ENCODE measurements around the gene DAGLA.
"Not testable (repeated sequence)": the region's sequence is repeated elsewhere in the genome, so short reads cannot be mapped to it uniquely, and the experiment has no call there.

Gene DAGLA

GRCh38 chr11:61652135-61652534 is 28.1 kb upstream of the DAGLA start:
- no peak for TF ChIP-seq CTCF (IDR thresholded peaks at IDR 0.05; ENCODE audit: insufficient read depth, low read length, missing control alignments)
- POLR2A ChIA-PET: no interaction called here
- CTCF ChIA-PET: interaction anchor here (2.5 to 10.2 kb wide), 2 partner anchors 15 to 24 kb away, joined by 7 to 99 read pairs; no protein-coding TSS in a partner anchor
- no peak for DNase-seq (ENCODE audit: low read depth, low spot score)
- H3K4me3 ChIP-seq (ENCODE audit: low read depth, low read length): no peak overlapping the region

GRCh38 chr11:61654397-61654829 is 25.8 kb upstream of the DAGLA start:
- no peak overlapping the region for H3K4me3 ChIP-seq (ENCODE audit: low read depth, low read length)
- POLR2A ChIA-PET: no interaction called here
- CTCF ChIA-PET: interaction anchor here (1.0 to 10.2 kb wide), 5 partner anchors 13 to 137 kb away, joined by 3 to 99 read pairs (median 4); no protein-coding TSS in a partner anchor
- no peak for TF ChIP-seq CTCF (IDR thresholded peaks at IDR 0.05; ENCODE audit: insufficient read depth, low read length, missing control alignments)
- no peak for DNase-seq (ENCODE audit: low read depth, low spot score)

- H3K4me3 ChIP-seq (ENCODE audit: low read depth, low read length); DNase-seq (ENCODE audit: low read depth, low spot score); POLR2A ChIA-PET: not testable (repeated sequence)
- CTCF ChIA-PET: interaction anchor here (0.7 to 1.1 kb wide), 4 partner anchors 14 to 76 kb away, joined by 3 read pairs; partner anchors contain the start of gene DAGLA
These were observed 24.7 kb upstream of the DAGLA start for GRCh38 chr11:61655266-61656159.

- POLR2A ChIA-PET: no interaction called here
- CTCF ChIA-PET: interaction anchor here (0.7 to 1.5 kb wide), 3 partner anchors 22 to 174 kb away, joined by 3 to 4 read pairs (median 3); partner anchors contain the start of gene DAGLA
These were observed 23.7 kb upstream of the DAGLA start for GRCh38 chr11:61656347-61657077.

GRCh38 chr11:61657566-61658290 is 22.5 kb upstream of the DAGLA start:
- CTCF ChIA-PET: interaction anchor here (1.5 kb wide), 1 partner anchor 175 kb away, joined by 4 read pairs; no protein-coding TSS in a partner anchor
- POLR2A ChIA-PET: no interaction called here
- no peak overlapping the region for H3K4me3 ChIP-seq (ENCODE audit: low read depth, low read length)
- DNase-seq (ENCODE audit: low read depth, low spot score): no peak
- TF ChIP-seq CTCF (IDR thresholded peaks at IDR 0.05; ENCODE audit: insufficient read depth, low read length, missing control alignments): no peak

More at GRCh38 chr11:61656347-61657077, 23.7 kb upstream of the DAGLA start:
- DNase-seq (ENCODE audit: low read depth, low spot score): no peak
- TF ChIP-seq CTCF (IDR thresholded peaks at IDR 0.05; ENCODE audit: insufficient read depth, low read length, missing control alignments): no peak
- no peak overlapping the region for H3K4me3 ChIP-seq (ENCODE audit: low read depth, low read length)

- CTCF ChIA-PET: interaction anchor here (1.0 to 3.3 kb wide), 5 partner anchors 12 to 884 kb away, joined by 3 to 19 read pairs (median 3); no protein-coding TSS in a partner anchor
- DNase-seq (ENCODE audit: low read depth, low spot score): no peak
- POLR2A ChIA-PET: no interaction called here
- no peak overlapping the region for H3K4me3 ChIP-seq (ENCODE audit: low read depth, low read length)
- no peak for TF ChIP-seq CTCF (IDR thresholded peaks at IDR 0.05; ENCODE audit: insufficient read depth, low read length, missing control alignments)
These were observed 20.6 kb upstream of the DAGLA start for GRCh38 chr11:61659413-61660196.

GRCh38 chr11:61660997-61661396 is 19.2 kb upstream of the DAGLA start:
- H3K4me3 ChIP-seq (ENCODE audit: low read depth, low read length); POLR2A ChIA-PET; DNase-seq (ENCODE audit: low read depth, low spot score): not testable (repeated sequence)
- CTCF ChIA-PET: interaction anchor here (1.7 to 3.3 kb wide), 2 partner anchors 22 to 214 kb away, joined by 3 to 19 read pairs; no protein-coding TSS in a partner anchor
